Measurements from ENCODE around the gene MDFI. TPM values are rescaled to one million over a fixed set of nuclear protein-coding genes. Genes with fewer than 3 reads are reported as not detected.

Gene MDFI
- total RNA-seq, 1 experiment from 2014 or later: 96.4 TPM

DNA sequence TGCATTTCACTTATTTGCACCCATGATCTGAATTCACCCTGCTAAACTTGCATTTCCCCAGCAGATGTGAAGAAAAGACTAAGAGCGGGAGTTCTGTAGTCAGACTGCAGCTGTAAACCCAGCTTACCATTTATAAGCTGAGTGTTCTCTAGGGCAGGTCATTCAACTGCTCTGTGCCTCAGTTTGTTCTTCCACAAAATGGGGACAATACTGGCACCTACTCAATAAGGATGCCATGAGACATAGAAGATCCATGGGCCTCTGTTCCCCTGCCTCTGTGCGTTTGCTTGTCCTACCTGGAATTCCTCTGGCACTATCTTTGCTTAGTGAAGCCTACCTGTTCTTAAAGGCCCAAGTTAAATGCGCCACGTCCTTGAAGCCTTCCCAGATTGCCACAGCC, 12.2 kb upstream of the MDFI start:
- Histone ChIP-seq H3K36me3 (ENCODE audit: low read depth, low read length) (no peaks in the 10 kb centered on the region), H3K9me3 (ENCODE audit: low read length) (no peaks in the 10 kb centered on the region), H3K9ac (ENCODE audit: low read length) (no peak overlapping the region), H3K4me2 (ENCODE audit: low read length) (no peak overlapping the region), H3K9me2 (replicated peaks; ENCODE audit: low read length) (no peaks in the 10 kb centered on the region), H3F3A (ENCODE audit: low read length, unreplicated experiment) (no peaks in the 10 kb centered on the region), H3K27me3 (ENCODE audit: low read length) (no peaks in the 10 kb centered on the region), H2AFZ (ENCODE audit: low read length) (no peak overlapping the region), H3K4me1 (ENCODE audit: insufficient read depth, low read length) (no peaks in the 10 kb centered on the region), H3K4me3 (ENCODE audit: low read length) (no peak overlapping the region), H3K27ac (ENCODE audit: low read length) (no peak overlapping the region), H3K79me2 (ENCODE audit: low read length) (no peaks in the 10 kb centered on the region), H4K20me1 (ENCODE audit: low read length) (no peaks in the 10 kb centered on the region)
- ChIA-PET CTCF (no interaction called here), POLR2A (ENCODE audit: unreplicated experiment) (no interaction called here)
- intact Hi-C loops (cut with micrococcal nuclease): no loop called here
- no TSS peak for BruUV-seq (replicated peaks)
- no peak for DNase-seq
- no peak for ATAC-seq
- TF ChIP-seq EZH2 (IDR thresholded peaks at IDR 0.05; ENCODE audit: low read length, unreplicated experiment) (no peak), EZH2phosphoT487 (IDR thresholded peaks at IDR 0.05; ENCODE audit: borderline replicate concordance, low read length) (no peak)
- TF ChIP-seq, protein P1, sequence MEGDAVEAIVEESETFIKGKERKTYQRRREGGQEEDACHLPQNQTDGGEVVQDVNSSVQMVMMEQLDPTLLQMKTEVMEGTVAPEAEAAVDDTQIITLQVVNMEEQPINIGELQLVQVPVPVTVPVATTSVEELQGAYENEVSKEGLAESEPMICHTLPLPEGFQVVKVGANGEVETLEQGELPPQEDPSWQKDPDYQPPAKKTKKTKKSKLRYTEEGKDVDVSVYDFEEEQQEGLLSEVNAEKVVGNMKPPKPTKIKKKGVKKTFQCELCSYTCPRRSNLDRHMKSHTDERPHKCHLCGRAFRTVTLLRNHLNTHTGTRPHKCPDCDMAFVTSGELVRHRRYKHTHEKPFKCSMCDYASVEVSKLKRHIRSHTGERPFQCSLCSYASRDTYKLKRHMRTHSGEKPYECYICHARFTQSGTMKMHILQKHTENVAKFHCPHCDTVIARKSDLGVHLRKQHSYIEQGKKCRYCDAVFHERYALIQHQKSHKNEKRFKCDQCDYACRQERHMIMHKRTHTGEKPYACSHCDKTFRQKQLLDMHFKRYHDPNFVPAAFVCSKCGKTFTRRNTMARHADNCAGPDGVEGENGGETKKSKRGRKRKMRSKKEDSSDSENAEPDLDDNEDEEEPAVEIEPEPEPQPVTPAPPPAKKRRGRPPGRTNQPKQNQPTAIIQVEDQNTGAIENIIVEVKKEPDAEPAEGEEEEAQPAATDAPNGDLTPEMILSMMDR (conservative IDR thresholded peaks at IDR 0.05; ENCODE audit: low read depth, low read length): no peak

DNA sequence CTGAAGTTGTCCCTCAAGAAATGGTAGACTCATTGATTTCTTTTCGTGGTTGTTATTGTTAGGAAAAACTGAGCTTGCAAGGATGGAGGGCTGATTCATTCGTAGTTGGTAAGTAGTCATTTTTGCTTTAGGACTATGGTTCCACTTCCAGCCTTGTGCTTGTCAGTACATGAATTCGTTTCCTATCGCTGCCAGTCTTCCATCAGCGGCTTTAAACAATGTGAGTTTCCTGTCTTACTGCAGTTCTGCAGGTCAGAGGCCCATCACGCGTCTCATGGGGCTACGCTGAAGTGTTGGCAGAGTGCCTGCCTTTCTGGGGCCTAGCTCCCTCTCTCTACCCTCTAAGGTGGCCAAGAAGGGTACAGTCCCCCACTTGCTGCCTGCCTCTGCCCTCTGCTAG, 11.4 kb upstream of the MDFI start:
- no peak overlapping the region for H3K9ac ChIP-seq (ENCODE audit: low read length)
- no TSS peak for BruUV-seq (replicated peaks)
- ChIA-PET CTCF (no interaction called here), POLR2A (ENCODE audit: unreplicated experiment) (no interaction called here)
- H3K79me2 ChIP-seq (ENCODE audit: low read length): no peaks in the 10 kb centered on the region
- ATAC-seq (no peak), DNase-seq (no peak)
- H3K4me2 ChIP-seq (ENCODE audit: low read length): no peak overlapping the region
- intact Hi-C loops (cut with micrococcal nuclease): no loop called here
- no peaks in the 10 kb centered on the region for H3F3A ChIP-seq (ENCODE audit: low read length, unreplicated experiment)
- TF ChIP-seq, protein P1 (conservative IDR thresholded peaks at IDR 0.05; ENCODE audit: low read depth, low read length): no peak
- TF ChIP-seq EZH2 (IDR thresholded peaks at IDR 0.05; ENCODE audit: low read length, unreplicated experiment) (no peak), EZH2phosphoT487 (IDR thresholded peaks at IDR 0.05; ENCODE audit: borderline replicate concordance, low read length) (no peak)
- no peaks in the 10 kb centered on the region for H3K36me3 ChIP-seq (ENCODE audit: low read depth, low read length)
- no peaks in the 10 kb centered on the region for H4K20me1 ChIP-seq (ENCODE audit: low read length)
- no peaks in the 10 kb centered on the region for H3K4me1 ChIP-seq (ENCODE audit: insufficient read depth, low read length)
- H3K27ac ChIP-seq (ENCODE audit: low read length): no peak overlapping the region
- no peak overlapping the region for H2AFZ ChIP-seq (ENCODE audit: low read length)
- H3K9me2 ChIP-seq (replicated peaks; ENCODE audit: low read length): no peaks in the 10 kb centered on the region
- H3K27me3 ChIP-seq (ENCODE audit: low read length): no peaks in the 10 kb centered on the region
- no peak overlapping the region for H3K4me3 ChIP-seq (ENCODE audit: low read length)
- H3K9me3 ChIP-seq (ENCODE audit: low read length): no peaks in the 10 kb centered on the region

DNA sequence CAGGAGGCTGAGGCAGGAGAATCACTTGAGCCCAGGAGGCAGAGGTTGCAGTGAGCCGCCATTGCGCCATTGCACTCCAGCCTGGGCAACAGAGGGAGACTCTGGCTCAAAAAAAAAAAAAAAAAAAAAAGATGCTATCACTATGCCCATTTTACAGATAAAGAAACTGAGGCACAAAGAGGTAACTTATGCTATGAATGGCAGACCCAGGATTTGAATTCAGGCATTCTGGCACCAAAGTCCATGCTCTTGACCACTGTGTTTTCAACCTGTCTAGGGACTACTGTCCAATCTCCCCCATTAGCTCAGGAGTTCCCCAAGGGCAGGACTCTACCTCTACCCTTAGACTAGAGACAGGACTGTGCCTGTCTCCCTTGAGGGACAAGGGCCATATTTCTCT, 9.1 kb upstream of the MDFI start:
- no peaks in the 10 kb centered on the region for H3K79me2 ChIP-seq (ENCODE audit: low read length)
- no peak overlapping the region for H3K27ac ChIP-seq (ENCODE audit: low read length)
- H4K20me1 ChIP-seq (ENCODE audit: low read length): no peaks in the 10 kb centered on the region
- intact Hi-C loops (cut with micrococcal nuclease): no loop called here
- DNase-seq (no peak), ATAC-seq (no peak)
- no peak overlapping the region for H3K4me3 ChIP-seq (ENCODE audit: low read length)
- ChIA-PET CTCF (no interaction called here), POLR2A (ENCODE audit: unreplicated experiment) (no interaction called here)
- no peak overlapping the region for H3K9ac ChIP-seq (ENCODE audit: low read length)
- H3F3A ChIP-seq (ENCODE audit: low read length, unreplicated experiment): no peaks in the 10 kb centered on the region
- H3K36me3 ChIP-seq (ENCODE audit: low read depth, low read length): no peaks in the 10 kb centered on the region
- no peaks in the 10 kb centered on the region for H3K9me3 ChIP-seq (ENCODE audit: low read length)
- no peak overlapping the region for H3K4me2 ChIP-seq (ENCODE audit: low read length)
- TF ChIP-seq EZH2 (IDR thresholded peaks at IDR 0.05; ENCODE audit: low read length, unreplicated experiment) (no peak), EZH2phosphoT487 (IDR thresholded peaks at IDR 0.05; ENCODE audit: borderline replicate concordance, low read length) (no peak)
- TF ChIP-seq, protein P1 (conservative IDR thresholded peaks at IDR 0.05; ENCODE audit: low read depth, low read length): no peak
- H3K9me2 ChIP-seq (replicated peaks; ENCODE audit: low read length): no peaks in the 10 kb centered on the region
- H3K27me3 ChIP-seq (ENCODE audit: low read length): no peaks in the 10 kb centered on the region
- H3K4me1 ChIP-seq (ENCODE audit: insufficient read depth, low read length): no peaks in the 10 kb centered on the region
- no TSS peak for BruUV-seq (replicated peaks)
- no peak overlapping the region for H2AFZ ChIP-seq (ENCODE audit: low read length)

Data from PC-3 (cell line).